ENCODE data around the gene FUT2.
"Not testable (repeated sequence)": the region's sequence is repeated elsewhere in the genome, so short reads cannot be mapped to it uniquely, and the experiment has no call there.

The FUT2 gene

DNA sequence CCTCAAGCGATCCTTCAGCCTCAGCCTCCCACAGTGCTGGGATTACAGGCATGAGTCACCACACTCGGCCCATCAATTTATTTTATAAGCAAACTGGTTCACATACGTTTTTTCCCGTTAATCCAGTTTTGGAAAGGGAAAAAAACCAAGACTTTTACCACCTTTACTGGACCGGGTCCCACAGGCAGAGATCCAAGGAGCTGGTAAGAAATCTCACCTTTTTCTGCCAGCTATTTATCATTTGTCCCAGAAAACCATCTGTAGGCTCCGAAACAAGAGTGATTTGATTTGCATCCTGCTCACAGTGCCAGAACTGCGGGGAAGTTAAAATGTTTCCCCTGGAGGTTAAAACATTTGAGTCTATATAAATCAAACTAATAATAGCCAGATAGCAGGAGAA lies 6.3 kb upstream of the FUT2 start:
- no peak overlapping the region for H3K27ac ChIP-seq
- no peak overlapping the region for H3K4me3 ChIP-seq

GRCh38 chr19:48693629-48694028 lies 2.1 kb upstream of the FUT2 start:
- not testable (repeated sequence) for H3K4me3 ChIP-seq, H3K27ac ChIP-seq

GRCh38 chr19:48696353-48697010 lies 711 bp downstream of the FUT2 start:
- Histone ChIP-seq H3K4me3 (peak overlapping the region; percentile 22 to 37 (median 28)), H3K27ac (peak overlapping the region in 20 of 21 experiments; percentile 8 to 90 (median 74))

DNA sequence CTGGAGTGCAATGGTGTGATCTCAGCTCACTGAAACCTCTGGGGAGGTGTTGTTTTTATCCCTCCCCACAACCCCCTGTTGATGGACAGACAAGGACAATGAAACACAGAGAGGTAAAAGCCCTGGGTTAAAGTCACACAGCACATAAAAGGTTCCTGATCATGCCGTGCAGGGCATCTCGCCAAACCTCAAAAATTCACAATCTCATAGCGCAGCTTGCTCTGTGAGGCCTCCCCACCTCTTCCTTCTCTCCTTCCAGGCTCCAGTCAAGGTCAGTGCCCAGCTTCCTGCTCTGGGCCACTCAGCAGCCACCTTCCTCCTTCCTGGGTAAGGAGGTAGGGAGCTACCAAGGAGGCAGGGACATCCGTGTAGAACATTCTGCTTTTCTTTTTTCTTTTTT lies 2.3 kb downstream of the FUT2 start:
- Histone ChIP-seq H3K4me3 (no peak overlapping the region), H3K27ac (peak overlapping the region in 1 of 21 experiments; percentile 3)

- no peak overlapping the region for H3K4me3 ChIP-seq
- no peak overlapping the region for H3K27ac ChIP-seq
Observed at GRCh38 chr19:48702701-48703100, 6.9 kb downstream of the FUT2 start.

- no peak overlapping the region for H3K4me3 ChIP-seq
Observed at GRCh38 chr19:48703316-48703715, 7.5 kb downstream of the FUT2 start.

GRCh38 chr19:48705431-48705830 lies 9.7 kb downstream of the FUT2 start:
- H3K4me3 ChIP-seq, result no peak overlapping the region
- H3K27ac ChIP-seq, result no peak overlapping the region

More at GRCh38 chr19:48703316-48703715, 7.5 kb downstream of the FUT2 start:
- H3K27ac ChIP-seq, result no peak overlapping the region

- no peak overlapping the region for H3K27ac ChIP-seq
- H3K4me3 ChIP-seq, result no peak overlapping the region
Observed at GRCh38 chr19:48708471-48708870, 12.7 kb downstream of the FUT2 start.

GRCh38 chr19:48711106-48711662 lies 15.4 kb downstream of the FUT2 start:
- H3K27ac ChIP-seq, result no peak overlapping the region
- H3K4me3 ChIP-seq, result no peak overlapping the region

DNA sequence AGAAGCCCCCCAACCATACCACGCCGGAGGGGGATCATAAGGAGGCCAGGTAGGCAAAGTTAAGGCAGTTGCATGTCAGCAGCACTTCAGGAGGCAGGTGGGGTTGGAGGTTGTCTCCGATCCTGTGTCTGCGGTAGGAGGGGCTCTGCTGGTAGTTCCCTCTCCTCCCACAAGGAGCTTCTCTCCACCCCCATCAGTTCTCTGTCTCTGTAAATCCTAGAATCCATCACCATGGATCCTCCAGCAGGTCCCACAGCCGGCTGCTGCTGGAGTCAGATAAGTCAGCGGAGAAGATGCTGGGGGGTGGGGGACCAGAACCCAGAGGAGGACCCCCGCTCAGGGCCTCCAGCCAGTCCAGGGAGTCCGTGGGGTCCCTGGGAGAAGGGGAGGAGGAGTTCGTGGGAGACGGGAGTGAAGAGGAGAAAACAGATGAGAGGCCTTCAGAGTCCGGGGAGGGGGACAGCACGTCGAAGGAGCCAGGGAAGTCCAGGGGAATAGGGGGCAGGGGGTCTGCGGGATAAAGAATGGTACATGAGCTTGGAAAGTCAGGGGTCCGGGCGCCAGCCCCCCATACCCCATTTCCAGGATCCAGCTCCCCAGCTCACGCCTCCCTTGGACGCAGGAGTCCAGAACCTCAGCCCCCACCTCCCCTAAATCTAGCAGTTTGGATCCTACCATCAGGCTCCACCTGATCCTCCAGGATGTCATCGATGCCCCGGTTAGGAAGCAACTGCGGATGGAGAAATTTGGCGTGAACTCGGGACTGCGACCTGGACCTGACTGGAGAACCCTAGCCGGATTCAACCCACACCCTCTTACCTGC lies 17.5 kb downstream of the FUT2 start:
- peak overlapping the region in 13 of 21 experiments; percentile 26 to 90 (median 48) for H3K27ac ChIP-seq
- peak overlapping the region; percentile 41 to 67 (median 55) for H3K4me3 ChIP-seq

GRCh38 chr19:48713864-48714755 lies 18.3 kb downstream of the FUT2 start:
- peak overlapping the region in 20 of 21 experiments; percentile 60 to 90 (median 81) for H3K27ac ChIP-seq
- peak overlapping the region; percentile 41 to 67 (median 55) for H3K4me3 ChIP-seq

- peak overlapping the region; percentile 33 to 64 (median 54) for H3K4me3 ChIP-seq
- H3K27ac ChIP-seq, result peak overlapping the region in 20 of 21 experiments; percentile 60 to 90 (median 81)
Observed at GRCh38 chr19:48714759-48715675, 19.2 kb downstream of the FUT2 start.

GRCh38 chr19:48715681-48716171 lies 20.0 kb downstream of the FUT2 start:
- peak overlapping the region in 3 of 7 experiments; percentile 33 to 64 (median 51) for H3K4me3 ChIP-seq
- H3K27ac ChIP-seq, result peak overlapping the region in 17 of 21 experiments; percentile 29 to 90 (median 79)

GRCh38 chr19:48716562-48717291 lies 21.0 kb downstream of the FUT2 start:
- peak overlapping the region in 3 of 7 experiments; percentile 3 to 17 (median 15) for H3K4me3 ChIP-seq
- peak overlapping the region in 15 of 21 experiments; percentile 2 to 83 (median 40) for H3K27ac ChIP-seq

DNA sequence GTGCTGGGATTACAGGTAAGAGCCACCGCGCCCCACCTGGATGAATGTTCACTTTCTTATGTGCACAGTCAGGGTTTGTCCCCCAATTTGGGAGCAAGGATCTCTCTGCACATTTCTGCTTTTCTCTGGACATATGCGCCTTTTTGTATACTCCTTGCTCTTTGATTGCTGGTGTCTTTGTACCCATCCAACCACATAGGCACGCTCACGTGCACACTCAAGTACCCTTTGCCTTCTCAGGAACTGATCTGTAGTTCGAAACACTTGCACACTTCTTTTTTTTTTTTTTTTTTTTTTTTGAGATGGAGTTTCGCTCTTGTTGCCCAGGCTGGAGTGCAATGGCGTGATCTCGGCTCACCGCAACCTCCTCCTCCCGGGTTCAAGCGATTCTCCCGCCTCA lies 22.3 kb downstream of the FUT2 start:
- not testable (repeated sequence) for H3K27ac ChIP-seq, H3K4me3 ChIP-seq

DNA sequence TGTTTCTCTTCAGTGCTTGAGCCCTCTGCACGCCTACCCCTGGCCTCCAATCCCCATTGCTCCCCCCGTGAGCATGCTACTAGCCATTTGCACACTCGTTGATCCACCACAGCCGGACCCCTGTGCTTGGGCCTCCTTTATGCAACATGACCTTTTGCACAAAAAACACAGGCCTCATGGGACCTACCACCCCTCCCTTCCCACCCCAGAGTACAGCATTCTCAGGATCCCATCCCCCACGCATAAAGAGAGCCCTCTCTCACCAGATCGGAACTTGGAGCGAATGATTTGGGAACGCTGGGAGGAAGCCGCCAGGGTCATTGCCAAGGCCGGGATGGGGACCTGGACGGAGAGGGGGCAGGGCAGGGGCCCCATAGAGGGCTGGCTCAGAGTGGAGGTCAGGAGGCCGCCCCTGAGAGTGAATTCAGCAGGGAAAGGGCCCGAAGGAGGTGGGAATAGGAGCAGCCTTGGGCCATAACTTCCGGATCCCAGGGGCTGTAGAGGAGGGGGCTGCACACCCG lies 23.0 kb downstream of the FUT2 start:
- no peak overlapping the region for H3K4me3 ChIP-seq
- H3K27ac ChIP-seq, result peak overlapping the region in 1 of 21 experiments; percentile 45

Measured in skin epidermis (tissue), 12 donors.